ENCODE measurements around the gene CELSR2. TPM values are rescaled to one million over a fixed set of nuclear protein-coding genes. Genes with fewer than 3 reads are reported as not detected.

Gene CELSR2
- total and polyA plus RNA-seq, 2 of the 8 experiments (the other 6 are each of a cell fraction or from before 2014, with no cell fraction given) = 12.0 to 27.7 TPM

DNA sequence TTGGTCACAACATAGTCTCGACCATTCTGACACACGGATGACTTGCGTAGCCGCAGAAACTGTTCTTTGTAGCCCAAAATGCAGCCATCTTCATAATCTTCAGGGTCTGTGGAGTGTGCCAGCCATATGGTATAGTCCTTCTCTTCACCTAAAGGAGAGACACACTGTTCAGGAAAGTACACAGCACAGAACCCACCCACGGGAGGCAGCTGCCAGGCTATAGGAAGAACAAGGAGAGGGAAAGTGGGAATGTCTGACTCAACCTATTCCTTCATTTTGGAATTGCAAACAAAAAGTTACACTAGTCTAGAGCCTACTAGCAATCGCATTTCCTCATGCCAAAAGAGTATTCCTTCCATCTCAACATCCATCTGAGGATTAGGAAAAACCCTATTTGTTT, 73.6 kb downstream of the CELSR2 start (continued):
- no peak for TF ChIP-seq RBBP5 (IDR thresholded peaks at IDR 0.05; ENCODE audit: borderline replicate concordance, low read depth, low read length)
- no peak for TF ChIP-seq POLR2AphosphoS5 (IDR thresholded peaks at IDR 0.05; ENCODE audit: low read depth, low read length)

Other genes starting within 250 kb of the CELSR2 start
- gene WDR47, start 207.4 kb upstream of the CELSR2 start, total RNA-seq (2021; fragmentation: NEBNext Ultra II Directional; extraction: Animal tissue kit (Norgen Biotek cat#: 25700)) = 6.7 and 7.2 TPM in 2 replicates
- gene WDR47, start 207.4 kb upstream of the CELSR2 start, polyA plus RNA-seq (2011; rRNA removed) = 1.2 and 1.9 TPM in 2 replicates
- 41.5 and 41.7 TPM in 2 replicates for gene TAF13, start 173.5 kb upstream of the CELSR2 start, total RNA-seq (2021; fragmentation: NEBNext Ultra II Directional; extraction: Animal tissue kit (Norgen Biotek cat#: 25700))
- gene TAF13, start 173.5 kb upstream of the CELSR2 start, polyA plus RNA-seq (2011; rRNA removed) = 5.6 and 13.1 TPM in 2 replicates
- 14.2 and 14.8 TPM in 2 replicates for gene TMEM167B, start 158.8 kb upstream of the CELSR2 start, total RNA-seq (2021; fragmentation: NEBNext Ultra II Directional; extraction: Animal tissue kit (Norgen Biotek cat#: 25700))
- 3.5 and 3.6 TPM in 2 replicates for gene TMEM167B, start 158.8 kb upstream of the CELSR2 start, polyA plus RNA-seq (2011; rRNA removed)
- 1.2 TPM in 2 replicates for gene ELAPOR1, start 135.4 kb upstream of the CELSR2 start, total RNA-seq (2021; fragmentation: NEBNext Ultra II Directional; extraction: Animal tissue kit (Norgen Biotek cat#: 25700))
- gene ELAPOR1, start 135.4 kb upstream of the CELSR2 start, polyA plus RNA-seq (2011; rRNA removed) = 2.5 and 3.1 TPM in 2 replicates
- 136 and 146 TPM in 2 replicates for gene SARS1, start 35.6 kb upstream of the CELSR2 start, total RNA-seq (2021; fragmentation: NEBNext Ultra II Directional; extraction: Animal tissue kit (Norgen Biotek cat#: 25700))
- 83.1 and 97.1 TPM in 2 replicates for gene SARS1, start 35.6 kb upstream of the CELSR2 start, polyA plus RNA-seq (2011; rRNA removed)
- 67.3 and 69.6 TPM in 2 replicates for gene PSRC1, start 33.6 kb downstream of the CELSR2 start, total RNA-seq (2021; fragmentation: NEBNext Ultra II Directional; extraction: Animal tissue kit (Norgen Biotek cat#: 25700))
- gene PSRC1, start 33.6 kb downstream of the CELSR2 start, polyA plus RNA-seq (2011; rRNA removed) = 56.1 and 83.3 TPM in 2 replicates
- 0.30 TPM in 1 of 2 replicates, not detected in the other for gene MYBPHL, start 57.5 kb downstream of the CELSR2 start, total RNA-seq (2021; fragmentation: NEBNext Ultra II Directional; extraction: Animal tissue kit (Norgen Biotek cat#: 25700))
- gene MYBPHL, start 57.5 kb downstream of the CELSR2 start, polyA plus RNA-seq (2011; rRNA removed) = 0.24 and 0.58 TPM in 2 replicates
- gene SORT1, start 148.4 kb downstream of the CELSR2 start, total RNA-seq (2021; fragmentation: NEBNext Ultra II Directional; extraction: Animal tissue kit (Norgen Biotek cat#: 25700)) = 67.4 and 69.6 TPM in 2 replicates
- gene SORT1, start 148.4 kb downstream of the CELSR2 start, polyA plus RNA-seq (2011; rRNA removed) = 15.3 and 18.7 TPM in 2 replicates
- 147 and 166 TPM in 2 replicates for gene PSMA5, start 176.9 kb downstream of the CELSR2 start, total RNA-seq (2021; fragmentation: NEBNext Ultra II Directional; extraction: Animal tissue kit (Norgen Biotek cat#: 25700))
- gene PSMA5, start 176.9 kb downstream of the CELSR2 start, polyA plus RNA-seq (2011; rRNA removed) = 73.3 and 140 TPM in 2 replicates
- gene SYPL2, start 217.0 kb downstream of the CELSR2 start, total RNA-seq (2021; fragmentation: NEBNext Ultra II Directional; extraction: Animal tissue kit (Norgen Biotek cat#: 25700)) = 1.5 and 1.7 TPM in 2 replicates
- 1.5 and 1.6 TPM in 2 replicates for gene SYPL2, start 217.0 kb downstream of the CELSR2 start, polyA plus RNA-seq (2011; rRNA removed)
- 9.3 and 9.8 TPM in 2 replicates for gene ATXN7L2, start 234.4 kb downstream of the CELSR2 start, total RNA-seq (2021; fragmentation: NEBNext Ultra II Directional; extraction: Animal tissue kit (Norgen Biotek cat#: 25700))
- 8.1 and 12.3 TPM in 2 replicates for gene ATXN7L2, start 234.4 kb downstream of the CELSR2 start, polyA plus RNA-seq (2011; rRNA removed)
- 3.6 and 4.3 TPM in 2 replicates for gene CYB561D1, start 244.6 kb downstream of the CELSR2 start, total RNA-seq (2021; fragmentation: NEBNext Ultra II Directional; extraction: Animal tissue kit (Norgen Biotek cat#: 25700))
- gene CYB561D1, start 244.6 kb downstream of the CELSR2 start, polyA plus RNA-seq (2011; rRNA removed) = 3.8 and 6.8 TPM in 2 replicates

Data from H1 (cell line).